H9 (cell line): Measurements from ENCODE around the gene SORCS2. TPM values are rescaled to one million over a fixed set of nuclear protein-coding genes. Genes with fewer than 3 reads are reported as not detected.

Experiments
- DNase-seq: peaks from one replicate; pipeline ENCODE4 v3.0.0-alpha.2; 2017
- H2AFZ ChIP-seq: one replicate; pipeline ENCODE4 v1.6.1; 2013; ENCODE audit warnings: mild to moderate bottlenecking, low read length, control low read depth, moderate library complexity
- H2AK5ac ChIP-seq: 2 replicates; pipeline ENCODE4 v1.6.1; 2013; ENCODE audit warnings: low read length, control low read depth, mixed read lengths; ENCODE audit not compliant: insufficient read length
- H2BK120ac ChIP-seq: one replicate; pipeline ENCODE4 v1.6.1; 2013; ENCODE audit warnings: low read depth, mild to moderate bottlenecking, low read length, control low read depth, inconsistent platforms; ENCODE audit not compliant: poor library complexity, severe bottlenecking
- H2BK12ac ChIP-seq: 2 replicates; pipeline ENCODE4 v1.6.1; 2013; ENCODE audit warnings: low read length, control low read depth, mixed read lengths, low read depth; ENCODE audit not compliant: insufficient read length
- H2BK15ac ChIP-seq: 2 replicates; pipeline ENCODE4 v1.6.1; 2013; ENCODE audit warnings: low read depth, low read length, control low read depth
- H2BK20ac ChIP-seq: one replicate; pipeline ENCODE4 v1.6.1; 2013; ENCODE audit warnings: low read depth, mild to moderate bottlenecking, low read length, control low read depth, inconsistent platforms; ENCODE audit not compliant: poor library complexity, severe bottlenecking
- H2BK5ac ChIP-seq: 2 replicates; pipeline ENCODE4 v1.6.1; 2013; ENCODE audit warnings: low read length, control low read depth, mixed read lengths; ENCODE audit not compliant: insufficient read length
- H3K14ac ChIP-seq: 2 replicates; pipeline ENCODE4 v1.6.1; 2013; ENCODE audit warnings: low read length, control low read depth; ENCODE audit not compliant: insufficient read depth
- H3K18ac ChIP-seq: 2 replicates; pipeline ENCODE4 v1.6.1; 2013; ENCODE audit warnings: low read depth, mild to moderate bottlenecking, mixed read lengths, low read length, control low read depth; ENCODE audit not compliant: insufficient read length
- H3K23ac ChIP-seq: 2 replicates; pipeline ENCODE4 v1.6.1; 2013; ENCODE audit warnings: low read length, control low read depth, mixed read lengths, low read depth; ENCODE audit not compliant: insufficient read length
- H3K23me2 ChIP-seq: 2 replicates; pipeline ENCODE4 v1.6.1; 2013; ENCODE audit warnings: low read depth, mild to moderate bottlenecking, mixed read lengths, low read length, control low read depth; ENCODE audit not compliant: insufficient read length, poor library complexity, severe bottlenecking
- H3K27ac ChIP-seq: 2 replicates; pipeline ENCODE4 v1.5.1; 2013; ENCODE audit warnings: low read length, control low read depth, mixed read lengths, low read depth; ENCODE audit not compliant: insufficient read length
- H3K27me3 ChIP-seq: 2 replicates; pipeline ENCODE4 v1.6.1; 2013; ENCODE audit warnings: low read length, control low read depth, inconsistent platforms; ENCODE audit not compliant: insufficient read depth
- H3K4ac ChIP-seq: 2 replicates; pipeline ENCODE4 v1.6.1; 2013; ENCODE audit warnings: low read depth, mild to moderate bottlenecking, control low read depth, inconsistent platforms, low read length, moderate library complexity
- H3K4me1 ChIP-seq: 2 replicates; pipeline ENCODE4 v1.6.1; 2013; ENCODE audit warnings: low read length, control low read depth, inconsistent platforms; ENCODE audit not compliant: insufficient read depth
- H3K4me2 ChIP-seq: 2 replicates; pipeline ENCODE4 v1.6.1; 2013; ENCODE audit warnings: low read length, control low read depth, mixed read lengths; ENCODE audit not compliant: insufficient read length, insufficient read depth
- H3K56ac ChIP-seq: 2 replicates; pipeline ENCODE4 v1.6.1; 2013; ENCODE audit warnings: low read depth, mild to moderate bottlenecking, mixed read lengths, low read length, control low read depth; ENCODE audit not compliant: insufficient read length
- H3K79me1 ChIP-seq: 2 replicates; pipeline ENCODE4 v1.6.1; 2013; ENCODE audit warnings: low read depth, mild to moderate bottlenecking, moderate library complexity, low read length, control low read depth, inconsistent platforms; ENCODE audit not compliant: insufficient read depth, poor library complexity, severe bottlenecking
- H3K79me2 ChIP-seq: 2 replicates; pipeline ENCODE4 v1.6.1; 2013; ENCODE audit warnings: low read length, control low read depth, inconsistent platforms; ENCODE audit not compliant: insufficient read depth
- H3K9ac ChIP-seq: 2 replicates; pipeline ENCODE4 v1.6.1; 2013; ENCODE audit warnings: low read length, control low read depth, mixed read lengths; ENCODE audit not compliant: insufficient read length; ENCODE audit errors: extremely low read depth
- H3K9me3 ChIP-seq: one replicate; pipeline ENCODE4 v1.6.1; 2013; ENCODE audit warnings: low read depth, low read length, inconsistent platforms; ENCODE audit not compliant: control insufficient read depth
- H3T11ph ChIP-seq: one replicate; pipeline ENCODE4 v1.6.1; 2013; ENCODE audit warnings: mild to moderate bottlenecking, low read length, control low read depth, inconsistent platforms
- H4K20me1 ChIP-seq: one replicate; pipeline ENCODE4 v1.6.1; 2013; ENCODE audit not compliant: control insufficient read depth, insufficient read length, insufficient read depth
- H4K5ac ChIP-seq: 2 replicates; pipeline ENCODE4 v1.6.1; 2013; ENCODE audit warnings: low read depth, mild to moderate bottlenecking, mixed read lengths, low read length, control low read depth; ENCODE audit not compliant: insufficient read length
- H4K8ac ChIP-seq: replicated peaks from 2 replicates; pipeline ENCODE4 v1.6.1; 2013; ENCODE audit warnings: low read length, control low read depth, mixed read lengths, low read depth; ENCODE audit not compliant: insufficient read length
- H4K91ac ChIP-seq: 2 replicates; pipeline ENCODE4 v1.6.1; 2013; ENCODE audit warnings: low read depth, mild to moderate bottlenecking, moderate library complexity, mixed read lengths, low read length, control low read depth; ENCODE audit not compliant: insufficient read length
- H3K27ac Mint-ChIP-seq, 3 experiments: 2 replicates in 2 of 3; 3 replicates in 1 of 3; pipeline ENCODE4 v1.8.0; 2020 to 2021; ENCODE audit warnings: mixed read lengths in 3 of 3, mild to moderate bottlenecking in 1 of 3, moderate library complexity in 1 of 3
- H3K27me3 Mint-ChIP-seq: 2 replicates; pipeline ENCODE4 v1.8.0; 2021; ENCODE audit warnings: low read depth, mild to moderate bottlenecking, moderate library complexity, mixed read lengths
- H3K36me3 Mint-ChIP-seq, 3 experiments: 2 replicates in 2 of 3; 3 replicates in 1 of 3; pipeline ENCODE4 v1.8.0; 2020 to 2021; ENCODE audit warnings: low read depth in 3 of 3, mixed read lengths in 3 of 3; ENCODE audit not compliant: insufficient read depth in 1 of 3
- H3K4me1 Mint-ChIP-seq, 2 experiments: 2 replicates each; pipeline ENCODE4 v1.8.0; 2020; ENCODE audit warnings: mixed read lengths in 2 of 2
- H3K4me3 Mint-ChIP-seq, 2 experiments: 2 replicates in 1 of 2; 3 replicates in 1 of 2; pipeline ENCODE4 v1.8.0; 2020 to 2021; ENCODE audit warnings: mild to moderate bottlenecking in 2 of 2, mixed read lengths in 2 of 2, moderate library complexity in 1 of 2
- H3K9me3 Mint-ChIP-seq, 2 experiments: 2 replicates in 1 of 2; 3 replicates in 1 of 2; pipeline ENCODE4 v1.8.0; 2020; ENCODE audit warnings: mild to moderate bottlenecking in 2 of 2, mixed read lengths in 2 of 2, moderate library complexity in 1 of 2
- WGBS: extraction: QIAGEN DNeasy Blood & Tissue Kit; methylation state at CpG from one replicate; pipeline ENCODE4 v1.1.7; 2013; ENCODE audit warnings: missing lambda C conversion rate, low lambda C conversion rate, mixed read lengths; ENCODE audit not compliant: insufficient read length; ENCODE audit errors: extremely low coverage; 5-methylcytosine and 5-hydroxymethylcytosine counted together
- total RNA-seq: library from RNA; stranded (reverse); gene quantifications from 2 replicates; pipeline ENCODE4 v1.2.1, GENCODE V29; 2021
- TF ChIP-seq, protein P1 (sequence below): fragments of 200-600 bp; sonication (generic); conservative IDR thresholded peaks from 3 replicates; pipeline ENCODE4 v1.8.0; 2021; ENCODE audit warnings: antibody characterized with exemption, mild to moderate bottlenecking

Gene SORCS2
- total RNA-seq, 1 experiment from 2014 or later, result 0.57 TPM

DNA sequence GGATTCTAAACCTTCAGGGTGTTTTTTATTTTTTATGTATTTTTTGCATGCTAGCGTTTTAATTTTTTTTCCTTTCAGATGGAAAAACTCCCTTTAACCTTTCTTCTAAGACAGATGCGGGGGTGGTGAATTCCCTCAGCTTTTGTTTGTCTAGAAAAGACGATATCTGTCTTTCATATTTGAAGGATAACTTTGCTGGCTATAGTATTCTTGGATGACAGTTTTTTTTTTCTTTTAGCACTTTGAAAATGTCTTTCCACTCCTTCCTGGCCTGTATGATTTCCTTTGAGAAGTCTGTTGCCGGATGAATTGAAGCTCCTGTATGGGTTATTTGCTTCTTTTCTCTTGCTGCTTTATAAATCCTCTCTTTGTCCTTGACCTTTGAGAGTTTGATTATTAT lies 215.8 kb downstream of the SORCS2 start:
- H3K9me3 Mint-ChIP-seq, result peaks cover 11 to 13% of the 10 kb centered on the region in 2 experiments
- no CpG with 5 or more reads among the region's 4 CpGs for WGBS

More for the DNA sequence above, 215.8 kb downstream of the SORCS2 start:
- H2AFZ ChIP-seq, result no peak overlapping the region
- no peak overlapping the region for H3K4me3 Mint-ChIP-seq
- no peak for DNase-seq
- peaks cover 93% of the 10 kb centered on the region for H3K27me3 Mint-ChIP-seq
- no peaks in the 10 kb centered on the region for H4K20me1 ChIP-seq
- H4K8ac ChIP-seq, result no peak overlapping the region
- TF ChIP-seq, protein P1, sequence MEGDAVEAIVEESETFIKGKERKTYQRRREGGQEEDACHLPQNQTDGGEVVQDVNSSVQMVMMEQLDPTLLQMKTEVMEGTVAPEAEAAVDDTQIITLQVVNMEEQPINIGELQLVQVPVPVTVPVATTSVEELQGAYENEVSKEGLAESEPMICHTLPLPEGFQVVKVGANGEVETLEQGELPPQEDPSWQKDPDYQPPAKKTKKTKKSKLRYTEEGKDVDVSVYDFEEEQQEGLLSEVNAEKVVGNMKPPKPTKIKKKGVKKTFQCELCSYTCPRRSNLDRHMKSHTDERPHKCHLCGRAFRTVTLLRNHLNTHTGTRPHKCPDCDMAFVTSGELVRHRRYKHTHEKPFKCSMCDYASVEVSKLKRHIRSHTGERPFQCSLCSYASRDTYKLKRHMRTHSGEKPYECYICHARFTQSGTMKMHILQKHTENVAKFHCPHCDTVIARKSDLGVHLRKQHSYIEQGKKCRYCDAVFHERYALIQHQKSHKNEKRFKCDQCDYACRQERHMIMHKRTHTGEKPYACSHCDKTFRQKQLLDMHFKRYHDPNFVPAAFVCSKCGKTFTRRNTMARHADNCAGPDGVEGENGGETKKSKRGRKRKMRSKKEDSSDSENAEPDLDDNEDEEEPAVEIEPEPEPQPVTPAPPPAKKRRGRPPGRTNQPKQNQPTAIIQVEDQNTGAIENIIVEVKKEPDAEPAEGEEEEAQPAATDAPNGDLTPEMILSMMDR, result no peak
- no peaks in the 10 kb centered on the region for H3K4me1 ChIP-seq
- H3K9me3 ChIP-seq, result no peaks in the 10 kb centered on the region
- no peak overlapping the region for H4K91ac ChIP-seq
- peaks cover 0 to 4% of the 10 kb centered on the region in 2 experiments; a peak in 2 of 4 replicates for H3K4me1 Mint-ChIP-seq
- no peak overlapping the region for H3K27ac Mint-ChIP-seq
- H3K79me1 ChIP-seq, result no peaks in the 10 kb centered on the region
- H2BK12ac ChIP-seq, result no peak overlapping the region
- no peak overlapping the region for H3K4ac ChIP-seq
- no peak overlapping the region for H3K4me2 ChIP-seq
- H3K27me3 ChIP-seq, result peaks cover 16% of the 10 kb centered on the region; the same call in 1 of the 2 replicates
- H2BK5ac ChIP-seq, result no peak overlapping the region
- H3K36me3 Mint-ChIP-seq, result peaks cover 0 to 8% (median 0%) of the 10 kb centered on the region in 3 experiments; a peak in 1 of 7 replicates
- H3K14ac ChIP-seq, result no peak overlapping the region
- H2BK120ac ChIP-seq, result no peak overlapping the region
- no peak overlapping the region for H3K23ac ChIP-seq
- H3K27ac ChIP-seq, result no peak overlapping the region
- H3K9ac ChIP-seq, result no peak overlapping the region
- H4K5ac ChIP-seq, result no peak overlapping the region
- H3K79me2 ChIP-seq, result no peaks in the 10 kb centered on the region
- no peak overlapping the region for H3T11ph ChIP-seq
- no peak overlapping the region for H3K56ac ChIP-seq
- H3K23me2 ChIP-seq, result no peaks in the 10 kb centered on the region
- H2AK5ac ChIP-seq, result no peak overlapping the region
- H2BK20ac ChIP-seq, result no peak overlapping the region
- H3K18ac ChIP-seq, result no peak overlapping the region
- no peak overlapping the region for H2BK15ac ChIP-seq
